ENCODE data around the gene TNFAIP2.

The TNFAIP2 gene

GRCh38 chr14:103123634-103124500, 606 bp downstream of the TNFAIP2 start:
- no peak for DNase-seq

GRCh38 chr14:103124501-103125001, 1.3 kb downstream of the TNFAIP2 start:
- DNase-seq: no peak

GRCh38 chr14:103125098-103126070, 2.1 kb downstream of the TNFAIP2 start:
- DNase-seq: no peak

DNA sequence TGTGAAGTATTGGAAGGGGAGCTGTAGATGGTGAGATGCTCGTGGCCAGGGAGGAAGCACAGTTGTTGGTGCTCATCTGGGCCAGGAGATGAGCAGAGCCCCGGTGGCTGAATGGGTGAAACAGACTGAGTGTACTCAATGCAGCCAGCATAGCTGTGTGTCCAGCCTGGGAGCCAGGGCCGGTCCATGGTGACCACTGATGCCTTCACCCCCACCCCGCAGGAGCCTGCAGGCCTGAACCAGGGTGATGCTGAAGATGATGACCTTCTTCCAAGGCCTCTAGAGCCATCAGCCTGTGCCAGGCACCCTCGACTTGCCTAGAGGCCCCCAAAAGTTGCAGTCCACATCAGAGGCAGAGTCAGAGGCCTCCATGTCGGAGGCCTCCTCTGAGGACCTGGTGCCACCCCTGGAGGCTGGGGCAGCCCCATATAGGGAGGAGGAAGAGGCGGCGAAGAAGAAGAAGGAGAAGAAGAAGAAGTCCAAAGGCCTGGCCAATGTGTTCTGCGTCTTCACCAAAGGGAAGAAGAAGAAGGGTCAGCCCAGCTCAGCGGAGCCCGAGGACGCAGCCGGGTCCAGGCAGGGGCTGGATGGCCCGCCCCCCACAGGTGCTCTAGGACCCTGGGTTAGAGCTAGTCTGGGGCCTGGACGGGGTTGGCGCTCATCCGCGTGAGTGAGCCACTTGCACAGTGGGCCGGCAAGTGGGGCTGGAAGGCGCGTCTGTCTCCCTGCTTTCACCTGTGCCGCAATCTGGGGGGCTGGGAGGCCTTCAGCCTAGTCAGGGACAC, 3.0 kb downstream of the TNFAIP2 start:
- no peak for DNase-seq

- DNase-seq: no peak
Measured at GRCh38 chr14:103126873-103127304, 3.6 kb downstream of the TNFAIP2 start.

DNA sequence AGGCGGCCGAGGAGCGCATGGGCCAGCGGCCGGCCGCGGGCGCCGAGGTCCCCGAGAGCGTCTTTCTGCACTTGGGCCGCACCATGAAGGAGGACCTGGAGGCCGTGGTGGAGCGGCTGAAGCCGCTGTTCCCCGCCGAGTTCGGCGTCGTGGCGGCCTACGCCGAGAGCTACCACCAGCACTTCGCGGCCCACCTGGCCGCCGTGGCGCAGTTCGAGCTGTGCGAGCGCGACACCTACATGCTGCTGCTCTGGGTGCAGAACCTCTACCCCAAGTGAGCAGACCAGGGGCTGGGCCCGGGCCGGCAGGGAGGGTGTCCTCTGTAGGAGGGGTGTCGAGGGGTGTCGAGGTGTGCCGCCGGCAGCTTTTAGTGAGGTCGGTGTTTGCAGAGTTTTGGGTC, 4.1 kb downstream of the TNFAIP2 start:
- DNase-seq: no peak

- no peak for DNase-seq
Measured at GRCh38 chr14:103127861-103128598, 4.8 kb downstream of the TNFAIP2 start.

DNA sequence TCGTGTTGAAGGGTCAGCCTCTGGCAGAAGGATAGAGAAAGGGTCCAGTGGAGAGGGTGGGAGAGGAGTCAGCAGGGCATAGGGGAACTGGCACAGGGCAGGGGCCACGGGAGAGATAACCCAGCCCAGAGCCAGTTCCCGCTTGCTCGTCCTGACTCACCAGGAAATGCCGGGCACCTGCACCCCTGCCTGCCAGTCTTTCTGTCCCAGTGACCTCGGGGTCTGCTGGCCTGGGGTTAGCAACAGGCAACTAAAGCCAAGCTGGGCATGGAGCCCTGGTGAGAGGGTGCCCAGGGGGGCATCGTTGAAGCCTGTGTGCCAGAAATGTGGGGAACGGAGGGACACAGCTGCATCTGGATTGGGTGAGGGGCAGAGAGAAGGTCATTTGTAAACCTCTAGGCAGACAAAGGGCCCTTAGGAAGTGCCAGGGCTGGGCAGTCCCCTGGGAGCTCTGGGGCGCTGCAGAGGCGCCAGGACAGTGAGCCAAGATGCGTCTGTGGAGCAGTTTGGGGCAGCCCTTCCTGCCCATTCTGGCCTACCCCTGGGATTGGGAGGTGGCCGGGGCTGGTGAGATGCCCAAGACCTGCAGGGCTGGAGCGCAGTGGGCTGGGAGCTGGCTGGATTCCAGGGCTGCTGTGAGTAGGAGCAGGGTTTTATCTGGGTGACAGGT, 5.5 kb downstream of the TNFAIP2 start:
- no peak for DNase-seq

DNA sequence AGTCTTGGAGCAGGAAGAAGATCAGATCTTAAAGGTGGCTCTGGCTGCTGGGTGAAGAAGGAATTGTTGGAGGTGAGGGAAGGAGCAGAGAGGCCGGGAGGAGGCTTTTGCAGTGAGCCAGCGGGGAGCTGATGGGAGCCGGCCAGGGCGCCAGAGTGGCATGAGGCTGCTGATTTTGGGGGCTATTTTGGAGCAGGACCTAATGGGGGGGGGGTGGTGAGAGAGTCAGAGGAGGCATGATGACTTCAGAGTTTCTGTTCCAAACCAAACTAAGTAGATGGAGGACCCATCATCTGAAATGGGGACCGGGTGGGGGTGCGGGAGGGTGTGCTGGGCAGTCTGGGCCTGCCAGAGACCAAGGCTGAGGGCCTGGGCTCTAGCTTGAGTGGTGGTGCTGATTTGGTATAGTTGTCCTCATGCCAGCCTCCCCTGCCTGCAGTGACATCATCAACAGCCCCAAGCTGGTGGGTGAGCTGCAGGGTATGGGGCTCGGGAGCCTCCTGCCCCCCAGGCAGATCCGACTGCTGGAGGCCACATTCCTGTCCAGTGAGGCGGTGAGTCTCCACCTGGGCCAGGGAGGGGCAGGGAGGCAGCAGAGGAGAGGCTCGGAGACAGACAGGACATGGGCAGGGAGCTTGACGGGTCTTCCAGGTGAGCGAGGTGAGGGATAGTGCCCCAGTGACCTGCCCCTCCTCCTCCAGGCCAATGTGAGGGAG, 6.2 kb downstream of the TNFAIP2 start:
- no peak for DNase-seq

- DNase-seq: no peak
Measured at GRCh38 chr14:103130017-103130764, 6.9 kb downstream of the TNFAIP2 start.

- DNase-seq: no peak
Measured at GRCh38 chr14:103130965-103131364, 7.7 kb downstream of the TNFAIP2 start.

DNA sequence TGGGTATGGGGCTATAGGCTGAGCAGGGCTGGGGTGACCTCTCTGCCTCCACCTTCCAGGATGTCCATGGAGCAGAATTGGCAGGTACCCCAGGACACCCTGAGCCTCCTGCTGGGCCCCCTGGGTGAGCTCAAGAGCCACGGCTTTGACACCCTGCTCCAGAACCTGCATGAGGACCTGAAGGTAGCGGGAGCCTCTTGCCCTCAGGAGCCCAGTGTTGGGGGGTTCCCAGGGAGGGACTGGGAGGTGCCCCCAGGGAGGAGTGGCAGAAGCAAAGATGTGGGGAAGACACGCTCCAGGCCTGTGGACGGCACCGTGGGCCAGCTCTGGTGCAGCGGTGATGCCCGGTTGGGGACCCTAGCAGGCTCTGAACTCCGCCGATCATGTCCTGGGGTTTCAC, 8.3 kb downstream of the TNFAIP2 start:
- no peak for DNase-seq

DNA sequence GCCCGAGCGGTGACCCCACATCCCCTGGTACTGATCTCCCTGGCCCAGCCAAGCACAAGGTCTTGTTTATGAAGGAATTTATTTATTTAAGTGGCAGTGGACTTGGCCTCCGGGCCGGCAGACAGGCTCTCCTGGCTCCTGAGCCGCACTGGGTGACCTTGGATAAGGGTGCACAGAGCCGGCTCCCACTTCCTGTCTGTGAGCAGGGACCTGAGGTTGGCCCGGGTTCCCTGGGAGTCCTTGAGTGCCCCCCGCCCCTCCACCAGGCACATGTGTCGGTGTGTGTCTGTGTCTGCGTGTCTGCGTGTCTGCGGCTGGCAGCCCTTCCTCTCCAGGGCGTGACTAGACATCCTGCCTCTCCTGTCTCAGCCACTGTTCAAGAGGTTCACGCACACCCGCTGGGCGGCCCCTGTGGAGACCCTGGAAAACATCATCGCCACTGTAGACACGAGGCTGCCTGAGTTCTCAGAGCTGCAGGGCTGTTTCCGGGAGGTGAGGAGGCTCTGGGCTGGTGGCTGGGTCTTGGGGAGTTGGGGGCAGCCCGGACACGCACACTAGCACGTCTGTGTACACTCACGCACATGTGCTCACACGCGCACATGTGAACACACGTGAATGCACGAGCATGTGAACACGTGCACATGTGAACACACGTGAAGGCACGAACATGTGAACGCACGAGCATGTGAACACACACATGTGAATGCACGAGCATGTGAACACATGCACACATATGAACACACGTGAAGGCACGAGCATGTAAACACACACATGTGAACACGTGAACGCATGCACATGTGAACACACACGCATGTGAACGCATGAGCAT, 9.3 kb downstream of the TNFAIP2 start:
- no peak for DNase-seq

DNA sequence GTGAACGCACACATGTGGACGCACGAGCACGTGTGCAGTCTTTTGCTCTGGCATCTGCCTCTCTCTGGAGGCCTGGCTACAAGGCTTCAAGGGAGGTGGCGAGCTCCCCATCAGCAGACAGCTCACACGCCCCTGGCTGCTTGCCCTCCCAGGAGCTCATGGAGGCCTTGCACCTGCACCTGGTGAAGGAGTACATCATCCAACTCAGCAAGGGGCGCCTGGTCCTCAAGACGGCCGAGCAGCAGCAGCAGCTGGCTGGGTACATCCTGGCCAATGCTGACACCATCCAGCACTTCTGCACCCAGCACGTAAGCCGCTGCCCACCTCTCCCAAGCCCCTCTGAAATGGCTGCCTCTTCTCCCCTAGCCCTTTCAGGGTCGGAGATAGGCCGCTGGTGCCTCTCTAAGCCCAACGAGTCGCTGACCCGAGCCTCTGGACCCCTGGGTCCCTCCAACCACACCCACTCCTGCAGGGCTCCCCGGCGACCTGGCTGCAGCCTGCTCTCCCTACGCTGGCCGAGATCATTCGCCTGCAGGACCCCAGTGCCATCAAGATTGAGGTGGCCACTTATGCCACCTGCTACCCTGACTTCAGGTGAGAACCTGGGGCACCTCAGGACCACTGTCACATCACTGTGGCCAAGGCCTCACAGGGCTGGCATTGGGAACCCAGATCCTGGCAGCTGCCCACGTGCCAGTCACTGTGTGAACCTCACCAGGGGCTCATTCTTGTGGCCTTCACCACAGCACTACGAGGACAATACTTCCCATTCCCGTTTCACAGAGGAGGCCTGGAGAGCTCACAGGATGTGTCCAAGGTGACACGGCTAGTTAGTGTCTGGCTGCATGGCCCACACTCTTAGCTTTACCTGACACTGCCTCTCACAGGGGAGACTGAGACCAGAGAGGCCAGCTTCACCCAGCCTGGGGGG, 10.2 kb downstream of the TNFAIP2 start:
- DNase-seq: no peak

DNA sequence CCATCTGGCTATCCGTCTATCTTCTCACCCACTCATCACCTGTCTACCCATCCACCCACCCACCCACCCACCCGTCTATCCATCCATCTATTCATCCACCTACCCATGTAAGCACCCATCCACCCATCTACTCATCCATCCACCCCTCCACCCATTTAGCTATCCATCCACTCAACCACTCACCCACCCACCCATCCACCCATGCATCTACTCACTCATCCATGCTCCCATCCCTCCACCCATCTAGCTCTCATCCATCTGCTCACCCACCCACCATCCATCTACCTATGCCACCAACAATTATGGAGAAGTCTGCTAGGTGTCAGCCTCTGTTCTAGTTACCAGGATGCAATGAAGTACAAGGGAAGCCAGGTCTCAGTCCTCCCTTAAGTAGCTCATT, 11.1 kb downstream of the TNFAIP2 start:
- no peak for DNase-seq

DNA sequence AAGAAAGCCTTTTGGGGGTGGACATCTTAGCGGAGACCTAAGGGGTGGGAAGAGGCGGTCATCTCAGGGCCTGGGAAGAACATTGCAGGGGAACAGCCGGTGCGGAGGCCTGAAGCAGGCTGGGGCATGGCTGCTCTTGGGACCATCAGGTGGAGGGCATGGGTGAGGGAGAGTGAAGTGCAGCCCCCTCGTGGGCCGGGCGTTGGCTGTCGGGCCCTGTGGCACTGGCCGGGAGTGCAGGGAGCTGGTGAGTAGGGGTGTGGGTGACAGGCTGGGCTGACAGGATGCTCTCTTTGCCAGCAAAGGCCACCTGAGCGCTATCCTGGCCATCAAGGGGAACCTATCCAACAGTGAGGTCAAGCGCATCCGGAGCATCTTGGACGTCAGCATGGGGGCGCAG, 11.7 kb downstream of the TNFAIP2 start:
- no peak for DNase-seq

GRCh38 chr14:103135333-103136260, 12.3 kb downstream of the TNFAIP2 start:
- DNase-seq: no peak
